GM12801 (cell line): ENCODE measurements around the gene GYPC.

Source experiments
- CTCF ChIP-seq: IDR thresholded peaks from one replicate; pipeline ENCODE4 v1.5.1; 2011; ENCODE audit warnings: control low read depth; ENCODE audit not compliant: insufficient read length; ENCODE audit errors: extremely low read depth

The GYPC gene

GRCh38 chr2:126644630-126645191 is 11.2 kb upstream of the GYPC start:
- no peak for TF ChIP-seq CTCF

- TF ChIP-seq CTCF = no peak
Measured at GRCh38 chr2:126645211-126645618, 10.7 kb upstream of the GYPC start.

GRCh38 chr2:126646026-126646425 is 9.9 kb upstream of the GYPC start:
- TF ChIP-seq CTCF = no peak

GRCh38 chr2:126649101-126649500 is 6.9 kb upstream of the GYPC start:
- TF ChIP-seq CTCF = no peak

GRCh38 chr2:126650994-126651393 is 5.0 kb upstream of the GYPC start:
- no peak for TF ChIP-seq CTCF

- TF ChIP-seq CTCF = no peak
Measured at GRCh38 chr2:126652323-126652891, 3.6 kb upstream of the GYPC start.

- no peak for TF ChIP-seq CTCF
Measured at GRCh38 chr2:126653109-126653508, 2.8 kb upstream of the GYPC start.

- no peak for TF ChIP-seq CTCF
Measured at GRCh38 chr2:126653761-126654160, 2.2 kb upstream of the GYPC start.
